GM03348 (cell line): Measurements from ENCODE around the gene PITPNC1.
"Not testable (repeated sequence)": the region's sequence is repeated elsewhere in the genome, so short reads cannot be mapped to it uniquely, and the experiment has no call there.

Experiments
- DNase-seq: peaks from one replicate; pipeline ENCODE4 v3.0.0; 2012; ENCODE audit warnings: low spot score

PITPNC1 gene

GRCh38 chr17:67578679-67579405 lies 201.8 kb downstream of the PITPNC1 start:
- not testable (repeated sequence) for DNase-seq

GRCh38 chr17:67582673-67583081 lies 205.6 kb downstream of the PITPNC1 start:
- DNase-seq: no peak

DNA sequence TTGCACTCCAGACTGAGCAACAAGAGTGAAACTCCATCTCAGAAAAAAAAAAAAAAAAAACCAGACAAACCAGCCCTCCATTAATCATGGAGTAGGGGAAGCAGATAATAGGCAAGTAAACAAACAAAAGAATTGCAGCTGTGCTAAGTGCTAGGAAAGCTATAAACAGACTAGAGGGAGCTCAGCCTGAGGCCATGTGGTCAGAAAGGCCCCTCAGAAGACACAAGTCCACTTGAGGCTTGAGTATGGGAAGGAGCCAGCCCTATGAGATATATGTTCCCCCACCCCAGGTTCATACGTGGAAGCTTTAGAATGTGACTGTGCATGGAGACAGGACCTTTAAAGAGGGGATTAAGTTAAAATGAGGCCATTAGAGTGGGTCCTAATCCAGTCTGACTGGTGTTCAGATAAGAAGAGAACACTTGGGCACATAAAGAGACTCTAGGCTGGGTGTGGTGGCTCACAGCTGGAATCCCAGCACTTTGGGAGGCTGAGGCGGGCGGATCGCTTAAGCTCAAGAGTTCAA lies 208.1 kb downstream of the PITPNC1 start:
- no peak for DNase-seq

GRCh38 chr17:67588326-67588725 lies 211.2 kb downstream of the PITPNC1 start:
- no peak for DNase-seq

GRCh38 chr17:67594115-67594880 lies 217.2 kb downstream of the PITPNC1 start:
- DNase-seq: no peak

GRCh38 chr17:67600408-67600807 lies 223.3 kb downstream of the PITPNC1 start:
- no peak for DNase-seq

DNA sequence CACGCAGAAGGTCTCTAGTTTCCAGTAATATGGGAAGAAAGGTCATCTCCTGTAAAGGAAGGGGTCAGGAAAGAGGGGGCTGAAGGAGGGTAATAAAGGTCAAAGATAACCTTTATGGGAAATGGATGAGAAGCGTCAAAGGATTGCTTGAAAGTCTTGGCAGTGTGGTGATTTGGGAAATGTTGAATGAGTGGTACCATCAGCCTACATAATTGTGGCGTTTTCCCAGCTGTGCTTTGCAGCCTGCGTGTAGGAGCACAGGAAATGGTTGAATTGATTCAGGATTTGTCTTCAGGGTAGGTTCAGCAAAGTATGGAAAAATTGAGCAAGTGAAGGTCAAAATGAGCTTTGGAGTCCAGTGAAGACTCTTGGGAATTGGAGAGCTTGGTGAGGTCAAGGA lies 224.8 kb downstream of the PITPNC1 start:
- no peak for DNase-seq

GRCh38 chr17:67602444-67602843 lies 225.4 kb downstream of the PITPNC1 start:
- no peak for DNase-seq

- DNase-seq: peak; percentile 36
Observed at GRCh38 chr17:67602974-67603373, 225.9 kb downstream of the PITPNC1 start.

- DNase-seq: no peak
Observed at GRCh38 chr17:67605256-67605912, 228.3 kb downstream of the PITPNC1 start.

GRCh38 chr17:67606471-67606870 lies 229.4 kb downstream of the PITPNC1 start:
- DNase-seq: no peak

DNA sequence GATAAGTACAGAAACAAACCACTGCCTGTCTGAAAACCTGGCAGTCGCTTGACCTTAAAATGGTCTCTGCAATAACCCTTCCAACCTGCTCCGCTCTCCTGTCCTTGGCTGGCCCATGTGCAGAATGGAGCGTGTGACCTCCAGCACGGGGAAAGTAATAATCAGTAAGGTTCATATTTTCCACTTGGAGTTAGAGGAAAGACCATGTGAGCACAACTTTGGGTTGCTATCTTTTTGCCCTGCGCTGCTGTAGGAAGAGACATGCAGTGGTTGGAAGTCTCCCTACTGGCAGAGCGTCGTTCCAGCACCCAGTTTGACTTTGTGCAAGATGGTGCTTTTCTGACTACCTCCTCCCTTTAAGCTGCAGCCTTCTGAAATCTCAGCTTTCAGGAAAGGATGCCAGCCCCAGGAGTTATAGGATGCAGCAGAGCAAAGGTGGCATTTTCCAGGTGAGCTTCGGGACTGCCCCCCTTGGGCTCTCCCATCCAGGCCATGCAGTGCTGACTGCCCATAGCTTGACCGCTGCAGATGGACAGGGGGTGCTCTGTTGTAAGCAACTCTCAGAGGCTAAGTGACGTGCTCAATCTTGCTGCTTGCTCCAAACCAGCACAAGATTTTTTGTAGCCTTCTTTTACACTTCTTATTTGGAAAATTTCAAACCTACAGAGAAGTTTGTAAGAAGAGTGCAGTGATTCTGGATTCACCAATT lies 230.0 kb downstream of the PITPNC1 start:
- no peak for DNase-seq

DNA sequence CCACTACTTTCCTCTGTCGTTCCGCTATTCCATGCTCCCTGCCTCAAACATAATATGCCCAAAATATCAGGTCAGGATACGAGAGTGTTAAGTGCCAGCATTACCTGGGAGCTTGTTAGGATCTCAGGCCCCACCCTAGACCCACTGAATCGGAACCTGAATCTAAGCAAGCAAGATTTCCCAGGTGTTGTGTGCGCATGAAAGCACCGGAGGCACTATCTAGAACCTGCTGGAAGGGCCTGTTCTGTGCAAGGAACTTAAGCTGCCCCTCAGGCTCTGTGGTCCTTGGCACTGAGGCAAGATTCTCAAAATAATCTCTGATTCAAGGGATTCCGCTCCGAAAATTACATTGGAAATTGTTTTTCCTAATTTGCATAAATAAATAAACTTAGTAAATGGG lies 233.0 kb downstream of the PITPNC1 start:
- no peak for DNase-seq

DNA sequence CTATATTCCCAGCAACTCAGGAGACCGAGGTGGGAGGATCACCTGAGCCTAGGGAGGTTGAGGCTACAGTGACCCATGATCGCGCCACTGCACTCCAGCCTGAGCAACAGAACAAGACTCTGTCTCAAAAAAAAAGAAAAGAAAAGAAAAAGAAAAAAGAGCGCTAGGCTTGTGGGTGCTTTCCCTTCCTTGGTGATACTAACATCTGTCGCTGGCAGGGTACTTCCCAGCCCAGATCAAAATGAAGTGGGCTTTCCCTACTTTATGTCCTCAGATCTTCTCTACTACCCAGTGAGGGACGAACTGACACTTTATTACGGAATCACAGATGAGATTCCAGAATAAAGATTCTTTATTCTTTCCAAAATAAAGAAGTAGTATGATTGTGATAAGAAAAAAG lies 236.9 kb downstream of the PITPNC1 start:
- no peak for DNase-seq

- no peak for DNase-seq
Observed at GRCh38 chr17:67615011-67615561, 238.0 kb downstream of the PITPNC1 start.

DNA sequence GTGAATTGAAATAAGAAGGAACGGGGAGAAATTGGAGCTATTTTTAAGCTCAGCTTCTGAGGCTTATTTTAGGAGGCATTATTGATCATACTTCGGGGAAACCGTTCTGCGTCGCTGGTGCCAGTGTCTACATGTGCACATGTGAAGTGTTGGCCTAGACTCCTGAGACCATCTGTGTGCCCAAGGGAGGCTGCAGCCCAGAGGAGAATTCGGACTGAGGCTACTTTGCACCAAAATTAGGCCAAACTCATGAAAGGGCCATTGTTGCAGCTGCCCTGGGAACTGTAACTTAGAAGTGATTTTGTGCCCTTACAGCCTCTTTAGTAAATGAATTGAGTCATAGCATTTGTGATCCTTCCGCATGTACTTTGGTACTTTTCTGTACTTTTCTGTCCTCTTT lies 238.7 kb downstream of the PITPNC1 start:
- no peak for DNase-seq

DNA sequence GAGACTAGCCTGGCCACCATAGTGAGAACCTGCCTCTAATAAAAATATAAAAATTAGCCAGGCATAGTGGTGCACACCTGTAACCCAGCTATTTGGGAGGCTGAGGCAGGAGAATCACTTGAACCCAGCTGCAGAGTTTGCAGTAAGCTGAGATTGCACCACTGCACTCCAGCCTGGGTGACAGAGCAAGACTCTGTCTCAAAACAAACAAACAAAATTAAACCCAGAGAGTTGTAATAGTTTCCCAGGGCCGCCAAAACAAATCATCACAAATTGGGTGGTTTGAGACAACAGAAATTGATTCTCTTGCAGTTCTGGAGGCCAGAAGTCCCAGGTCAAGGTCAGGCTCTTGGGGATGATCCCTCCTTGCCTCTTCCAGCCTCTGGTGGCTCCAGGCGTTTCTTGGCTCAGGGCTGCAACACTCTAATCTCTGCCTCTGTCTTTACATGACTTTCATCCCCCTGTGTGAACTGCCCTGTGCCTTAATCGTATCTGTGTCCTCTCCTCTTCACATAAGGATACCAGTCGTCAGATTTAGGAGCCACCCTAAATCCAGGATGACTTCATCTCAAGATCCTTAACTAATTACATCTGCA lies 240.3 kb downstream of the PITPNC1 start:
- DNase-seq: no peak

DNA sequence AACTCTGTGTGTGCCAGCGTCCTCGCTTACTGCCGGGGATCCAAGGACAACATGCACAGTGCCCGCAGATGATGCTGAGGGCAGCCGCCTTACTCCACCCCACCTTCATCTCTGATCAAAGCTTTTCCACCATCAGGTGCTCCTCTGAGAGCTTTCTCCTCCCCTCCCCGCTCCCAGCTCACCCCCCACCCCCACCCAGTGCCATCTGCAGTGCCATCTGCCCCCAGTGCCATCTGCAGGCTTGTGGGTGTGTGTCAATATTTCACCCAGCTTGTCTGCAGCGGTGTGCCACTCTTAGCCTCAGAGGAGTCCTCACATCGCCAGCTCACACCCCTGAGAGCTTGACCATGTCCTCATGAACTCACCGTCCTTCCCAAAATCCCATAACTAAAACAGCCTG lies 242.5 kb downstream of the PITPNC1 start:
- DNase-seq: no peak

DNA sequence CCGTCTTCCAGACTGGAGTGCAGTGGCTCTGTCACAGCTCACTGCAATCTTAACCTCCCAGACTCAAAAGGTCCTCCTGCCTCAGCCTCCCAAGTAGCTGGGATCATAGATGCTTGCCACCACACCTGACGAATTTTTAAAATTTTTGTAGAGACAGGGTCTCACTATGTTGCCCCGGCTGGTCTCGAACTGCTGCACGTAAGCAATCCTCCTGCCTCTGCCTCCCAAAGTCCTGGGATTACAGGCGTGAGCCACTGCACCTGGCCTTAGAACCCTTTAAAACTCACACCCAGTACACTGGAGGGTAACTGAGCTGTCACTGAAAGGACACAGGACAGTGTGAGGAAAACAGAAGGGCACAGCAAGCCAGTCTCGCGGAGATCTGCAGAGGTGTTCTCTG lies 243.0 kb downstream of the PITPNC1 start:
- no peak for DNase-seq

GRCh38 chr17:67620636-67621035 lies 243.6 kb downstream of the PITPNC1 start:
- no peak for DNase-seq

- DNase-seq: no peak
Observed at GRCh38 chr17:67623767-67624166, 246.7 kb downstream of the PITPNC1 start.
